GM13976 (cell line): Measurements from ENCODE around the gene CLMN.

Source experiments
- DNase-seq: peaks from one replicate; pipeline ENCODE4 v3.0.0; 2012; ENCODE audit warnings: low spot score
- in situ Hi-C: fragments of 300-500 bp; cut with MboI; formaldehyde crosslinking; loops from one replicate; pipeline ENCODE4 v1.12.0; 2022; ENCODE audit warnings: low sequenced_read_pairs, mixed read lengths, inconsistent platforms; ENCODE audit not compliant: unreplicated experiment
- TF ChIP-seq, protein P1 (sequence below): IDR thresholded peaks from 2 replicates; pipeline ENCODE4 v1.5.1; 2012; ENCODE audit warnings: borderline replicate concordance, mild to moderate bottlenecking; ENCODE audit not compliant: insufficient read depth; ENCODE audit errors: extremely low read depth, missing control alignments, control extremely low read depth

CLMN gene

DNA sequence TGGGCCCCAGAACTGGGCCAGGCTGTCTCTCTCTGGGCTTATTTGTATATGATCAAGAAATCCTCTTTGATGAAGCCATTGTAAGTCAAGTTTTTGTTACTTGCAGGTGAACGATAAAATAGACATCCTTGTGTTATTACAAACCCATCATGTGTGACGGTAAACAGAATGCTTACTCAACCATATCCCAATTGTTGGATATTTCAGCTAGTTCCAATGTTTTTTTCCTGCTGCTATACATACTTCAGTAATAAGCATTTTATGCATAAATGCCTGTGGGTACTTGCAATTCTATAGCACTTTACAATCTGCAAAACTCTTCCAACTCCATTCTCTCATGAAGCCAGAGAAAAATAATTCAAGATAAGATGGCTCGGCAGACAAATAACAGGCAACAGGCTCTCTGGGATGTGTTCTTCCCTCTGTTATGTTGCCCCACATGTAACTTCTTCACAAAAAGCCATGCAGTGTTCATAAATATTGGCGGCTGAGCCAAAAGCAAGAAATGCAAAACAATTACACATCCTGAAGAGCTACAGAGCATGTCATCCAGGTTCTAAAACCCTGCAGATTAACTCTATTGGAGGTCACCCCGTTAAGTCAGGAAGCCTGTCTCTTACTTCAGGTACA lies 69.5 kb downstream of the CLMN start:
- in situ Hi-C loops, result no loop called here
- no peak for DNase-seq
- TF ChIP-seq, protein P1, sequence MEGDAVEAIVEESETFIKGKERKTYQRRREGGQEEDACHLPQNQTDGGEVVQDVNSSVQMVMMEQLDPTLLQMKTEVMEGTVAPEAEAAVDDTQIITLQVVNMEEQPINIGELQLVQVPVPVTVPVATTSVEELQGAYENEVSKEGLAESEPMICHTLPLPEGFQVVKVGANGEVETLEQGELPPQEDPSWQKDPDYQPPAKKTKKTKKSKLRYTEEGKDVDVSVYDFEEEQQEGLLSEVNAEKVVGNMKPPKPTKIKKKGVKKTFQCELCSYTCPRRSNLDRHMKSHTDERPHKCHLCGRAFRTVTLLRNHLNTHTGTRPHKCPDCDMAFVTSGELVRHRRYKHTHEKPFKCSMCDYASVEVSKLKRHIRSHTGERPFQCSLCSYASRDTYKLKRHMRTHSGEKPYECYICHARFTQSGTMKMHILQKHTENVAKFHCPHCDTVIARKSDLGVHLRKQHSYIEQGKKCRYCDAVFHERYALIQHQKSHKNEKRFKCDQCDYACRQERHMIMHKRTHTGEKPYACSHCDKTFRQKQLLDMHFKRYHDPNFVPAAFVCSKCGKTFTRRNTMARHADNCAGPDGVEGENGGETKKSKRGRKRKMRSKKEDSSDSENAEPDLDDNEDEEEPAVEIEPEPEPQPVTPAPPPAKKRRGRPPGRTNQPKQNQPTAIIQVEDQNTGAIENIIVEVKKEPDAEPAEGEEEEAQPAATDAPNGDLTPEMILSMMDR, result no peak

DNA sequence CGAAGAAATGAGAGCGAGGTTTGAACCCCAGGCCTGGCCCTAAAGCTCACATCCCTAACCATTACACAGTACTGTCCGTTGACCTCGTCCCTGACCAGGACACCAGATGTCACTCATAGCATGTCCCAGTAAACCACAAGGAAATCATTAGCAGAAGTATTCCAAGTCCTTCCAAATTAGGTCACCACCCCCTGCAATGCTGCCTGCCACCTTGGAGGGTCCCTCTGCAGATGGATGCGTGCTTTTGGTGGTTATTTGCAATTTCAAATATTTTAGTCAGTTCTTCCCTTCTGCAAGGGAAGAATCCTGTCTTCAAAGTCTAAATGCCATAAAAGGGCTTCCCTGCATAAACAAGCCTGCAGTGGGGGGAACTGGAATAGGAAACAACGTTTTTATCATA lies 71.3 kb downstream of the CLMN start:
- TF ChIP-seq, protein P1, result no peak
- DNase-seq, result no peak
- in situ Hi-C loops, result no loop called here

DNA sequence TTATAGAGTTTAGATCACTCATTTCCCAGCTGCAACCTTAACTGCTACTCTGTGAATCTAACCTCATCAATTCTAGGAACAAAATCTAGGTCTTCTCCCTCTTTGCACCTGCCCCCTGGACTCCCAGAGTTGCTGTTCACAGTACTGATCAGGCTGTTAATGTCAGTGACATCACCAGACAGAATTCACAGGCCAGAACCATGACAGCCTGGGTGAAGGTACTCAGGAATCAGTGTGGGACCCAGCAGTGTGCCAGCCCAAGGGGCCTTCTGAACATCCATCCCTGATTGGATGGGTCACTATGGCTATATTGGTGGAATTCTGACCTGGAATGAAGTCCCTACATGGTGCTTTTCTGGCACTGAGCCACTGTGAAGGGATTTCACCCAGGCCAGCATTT lies 72.8 kb downstream of the CLMN start:
- no peak for DNase-seq
- TF ChIP-seq, protein P1, result no peak
- in situ Hi-C loops, result no loop called here

DNA sequence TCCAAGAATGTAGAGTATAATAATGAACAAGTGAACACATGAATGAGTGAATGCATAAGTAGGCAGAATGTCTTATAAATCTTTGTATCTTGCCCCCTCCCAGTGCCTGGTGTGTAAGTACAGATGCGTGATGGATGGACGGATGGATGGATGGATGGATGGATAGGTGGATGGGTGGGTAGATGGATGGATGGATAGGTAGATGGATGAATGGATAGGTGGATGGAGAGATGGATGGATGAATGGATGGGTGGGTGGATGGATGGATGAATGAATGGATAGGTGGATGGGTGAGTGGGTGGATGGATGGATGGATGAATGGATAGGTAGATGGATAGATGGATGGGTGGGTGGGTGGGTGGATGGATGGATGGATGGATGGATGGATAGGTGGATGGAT lies 74.4 kb downstream of the CLMN start:
- no peak for DNase-seq
- in situ Hi-C loops, result no loop called here
- TF ChIP-seq, protein P1, result no peak

DNA sequence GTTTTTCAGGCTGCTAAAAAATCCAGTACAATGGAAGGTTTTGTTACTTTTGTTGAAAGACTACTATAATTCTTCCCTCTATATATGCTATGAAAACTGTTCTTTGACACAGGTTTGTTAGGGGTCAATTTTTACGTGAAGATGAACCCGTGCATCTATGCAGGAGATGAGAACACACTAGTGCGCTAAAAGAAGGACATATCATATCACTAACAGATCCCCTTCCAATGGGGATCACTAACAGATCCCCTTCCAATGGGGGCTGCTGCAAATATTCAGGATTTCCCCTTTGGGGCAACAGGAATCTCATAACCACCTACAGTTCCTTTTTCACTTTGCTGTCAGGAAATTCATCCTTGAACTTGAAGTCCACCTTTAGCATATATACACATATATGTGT lies 75.1 kb downstream of the CLMN start:
- TF ChIP-seq, protein P1, result no peak
- in situ Hi-C loops, result no loop called here
- no peak for DNase-seq

DNA sequence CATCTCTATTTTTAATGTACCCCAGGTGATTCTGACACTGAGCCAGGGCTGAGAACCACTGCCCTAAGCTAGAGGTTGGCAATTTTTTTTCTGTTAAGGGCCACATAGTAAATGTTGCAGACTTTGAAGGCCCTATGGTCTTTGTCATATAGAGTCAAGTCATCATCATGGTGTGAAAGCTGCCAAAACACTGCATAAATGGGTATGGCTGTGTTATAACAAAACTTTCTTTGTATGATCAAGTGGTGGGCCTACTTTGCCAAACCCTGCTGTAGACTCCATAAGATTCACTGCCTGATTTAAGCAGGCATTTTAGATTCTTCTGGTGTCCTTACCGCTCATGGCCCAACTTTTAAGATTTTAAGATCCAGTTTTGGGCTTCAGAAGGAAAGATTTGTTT lies 76.8 kb downstream of the CLMN start:
- in situ Hi-C loops, result no loop called here
- TF ChIP-seq, protein P1, result no peak
- DNase-seq, result no peak
